Frontal cortex (tissue), 4 donors: ENCODE measurements around the gene USP9X. TPM values are rescaled to one million over a fixed set of nuclear protein-coding genes. Genes with fewer than 3 reads are reported as not detected.
"Not testable (repeated sequence)": the region's sequence is repeated elsewhere in the genome, so short reads cannot be mapped to it uniquely, and the experiment has no call there.

Experiments used
- DNase-seq, 2 donors: peaks; one replicate each; pipeline ENCODE4 v3.0.0; 2012; ENCODE audit warnings: low spot score in 2 of 2
- FAIRE-seq: peaks from 2 replicates; lab custom pipeline; 2012; peaks lifted over from hg19 to GRCh38; lab: Jason Lieb, UNC
- total RNA-seq: library from RNA; depleted of rRNA; stranded (reverse); fragments of >200 nt; gene quantifications from one replicate; pipeline ENCODE4 v1.2.3, GENCODE V29; 2014
- donor health status: control.
- donor health status: control.
- donor health status: control.

USP9X gene
- total RNA-seq, 1 donor from 2014 or later = 174 TPM

DNA sequence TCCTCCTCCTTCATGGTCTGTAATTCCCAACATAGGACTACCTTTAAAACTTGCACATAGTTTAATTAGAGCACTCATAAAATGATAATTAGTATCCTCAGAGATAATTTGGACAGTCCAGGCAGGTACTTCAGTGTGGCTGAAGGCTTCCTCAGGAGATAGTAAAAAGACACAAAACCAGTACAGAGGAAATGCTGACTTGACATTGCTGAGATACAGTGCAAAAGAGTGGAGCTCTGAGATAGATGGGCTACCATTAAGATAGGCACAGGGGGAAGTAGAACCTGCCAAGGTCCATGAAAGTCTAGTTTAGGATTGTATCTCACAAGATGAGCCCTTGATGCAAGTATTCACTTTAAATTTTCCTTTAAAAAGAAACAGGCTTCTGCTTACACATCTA, 91.0 kb downstream of the USP9X start:
- FAIRE-seq (no peak), DNase-seq (no peak)

- no peak for FAIRE-seq
- no peak for DNase-seq
Observed at GRCh38 chrX:41177297-41177696, 92.1 kb downstream of the USP9X start.

- FAIRE-seq (no peak), DNase-seq (no peak)
Observed at GRCh38 chrX:41178201-41178600, 93.0 kb downstream of the USP9X start.

- FAIRE-seq = no peak
- DNase-seq = peak; percentile 2 to 4
Observed at GRCh38 chrX:41180194-41180908, 95.1 kb downstream of the USP9X start.

- FAIRE-seq = no peak
- no peak for DNase-seq
Observed at GRCh38 chrX:41184312-41184711, 99.1 kb downstream of the USP9X start.

DNA sequence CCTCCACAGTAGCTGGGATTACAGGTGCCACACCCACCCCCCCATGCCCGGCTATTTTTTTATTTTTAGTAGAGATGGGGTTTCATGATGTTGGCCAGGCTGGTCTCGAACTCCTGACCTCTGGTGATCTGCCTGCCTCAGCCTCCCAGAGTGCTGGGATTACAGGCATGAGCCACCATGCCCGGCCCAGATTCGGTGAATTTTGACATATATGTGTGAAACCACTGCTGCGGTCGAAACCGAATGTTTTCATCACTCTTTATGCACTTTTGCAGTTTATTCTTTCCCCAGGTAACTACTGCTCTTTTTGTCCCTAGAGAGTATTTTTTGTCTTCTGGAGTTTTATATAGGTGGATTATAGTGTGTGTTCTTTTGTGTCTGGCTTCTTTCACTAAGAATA, 101.7 kb downstream of the USP9X start:
- DNase-seq, FAIRE-seq: not testable (repeated sequence)

DNA sequence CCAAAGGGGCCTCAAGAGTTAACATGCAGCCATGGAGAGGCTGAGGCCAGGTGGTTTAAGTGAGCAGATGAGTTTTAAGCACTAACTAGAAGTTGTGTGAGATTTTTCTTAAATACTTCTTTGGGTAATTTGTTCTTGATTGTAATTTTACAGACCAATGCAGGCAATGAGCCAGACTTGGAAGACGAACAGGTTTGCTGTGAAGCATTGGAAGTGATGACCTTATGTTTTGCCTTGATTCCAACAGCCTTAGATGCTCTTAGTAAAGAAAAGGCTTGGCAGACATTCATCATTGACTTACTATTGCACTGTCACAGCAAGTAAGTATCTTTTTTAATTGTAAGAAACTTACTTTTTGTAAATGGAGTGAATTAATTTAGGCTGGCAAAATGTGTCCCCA, 103.9 kb downstream of the USP9X start:
- FAIRE-seq = no peak
- no peak for DNase-seq

DNA sequence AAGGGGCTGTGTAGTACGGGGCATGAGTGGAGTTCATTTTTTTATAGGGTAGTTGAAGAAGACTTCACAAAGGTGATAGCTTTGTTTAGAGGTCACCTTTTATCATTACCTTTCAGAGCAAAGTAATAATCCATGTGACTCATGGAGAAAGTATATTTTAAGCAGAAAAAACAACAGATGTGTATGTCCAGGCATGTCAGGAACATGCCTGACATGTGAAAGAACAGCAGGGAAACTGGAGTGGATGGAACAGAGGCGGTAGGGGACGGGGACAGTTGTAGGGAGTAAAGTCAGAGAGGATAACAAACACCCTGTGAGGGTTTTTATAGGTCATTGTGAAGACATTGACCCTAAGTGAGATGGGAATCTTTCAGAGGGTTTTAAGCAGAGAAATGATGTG, 107.6 kb downstream of the USP9X start:
- FAIRE-seq (no peak), DNase-seq (no peak)

GRCh38 chrX:41198410-41198809, 113.2 kb downstream of the USP9X start:
- DNase-seq = no peak
- FAIRE-seq = no peak

- DNase-seq = no peak
- no peak for FAIRE-seq
Observed at GRCh38 chrX:41200785-41201184, 115.5 kb downstream of the USP9X start.

- DNase-seq = no peak
- FAIRE-seq = no peak
Observed at GRCh38 chrX:41209853-41210252, 124.6 kb downstream of the USP9X start.

DNA sequence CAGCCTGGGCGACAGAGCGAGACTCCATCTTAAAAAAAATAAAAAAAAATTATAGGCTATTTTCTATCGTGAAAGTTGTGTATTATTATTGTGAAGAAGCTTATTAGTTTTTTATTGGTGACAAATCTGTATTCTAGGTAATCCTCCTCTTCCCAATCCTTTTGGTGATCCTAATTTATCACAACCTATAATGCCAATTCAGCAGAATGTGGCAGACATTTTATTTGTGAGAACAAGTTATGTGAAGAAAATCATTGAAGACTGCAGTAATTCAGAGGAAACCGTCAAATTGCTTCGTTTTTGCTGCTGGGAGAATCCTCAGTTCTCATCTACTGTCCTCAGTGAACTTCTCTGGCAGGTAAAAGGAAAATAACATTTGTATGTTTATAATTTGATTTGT, 139.4 kb downstream of the USP9X start:
- no peak for FAIRE-seq
- no peak for DNase-seq

- DNase-seq = no peak
- FAIRE-seq = no peak
Observed at GRCh38 chrX:41233988-41234387, 148.7 kb downstream of the USP9X start.

DNA sequence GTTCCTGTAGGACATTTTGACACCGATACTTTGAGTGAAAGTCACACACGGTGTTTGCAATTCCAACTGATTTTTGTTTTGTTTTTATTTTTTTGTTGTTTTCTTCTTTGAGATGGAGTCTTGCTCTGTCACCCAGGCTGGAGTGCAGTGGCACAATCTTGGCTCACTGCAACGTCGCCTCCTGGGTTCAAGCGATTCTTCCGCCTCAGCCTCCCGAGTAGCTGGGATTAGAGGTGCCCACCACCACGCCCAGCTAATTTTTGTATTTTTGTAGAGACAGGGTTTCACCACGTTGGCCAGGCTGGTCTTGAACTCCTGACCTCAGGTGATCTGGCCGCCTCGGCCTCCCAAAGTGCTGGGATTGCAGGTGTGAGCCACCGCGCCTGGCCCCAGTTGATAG, 149.2 kb downstream of the USP9X start:
- FAIRE-seq, DNase-seq: not testable (repeated sequence)

GRCh38 chrX:41234962-41235361, 149.7 kb downstream of the USP9X start:
- DNase-seq (no peak), FAIRE-seq (no peak)

- FAIRE-seq (no peak), DNase-seq (no peak)
Observed at GRCh38 chrX:41236629-41237028, 151.4 kb downstream of the USP9X start.

- DNase-seq (no peak), FAIRE-seq (no peak)
Observed at GRCh38 chrX:41240509-41240908, 155.3 kb downstream of the USP9X start.

GRCh38 chrX:41241962-41242361, 156.7 kb downstream of the USP9X start:
- no peak for DNase-seq
- no peak for FAIRE-seq

DNA sequence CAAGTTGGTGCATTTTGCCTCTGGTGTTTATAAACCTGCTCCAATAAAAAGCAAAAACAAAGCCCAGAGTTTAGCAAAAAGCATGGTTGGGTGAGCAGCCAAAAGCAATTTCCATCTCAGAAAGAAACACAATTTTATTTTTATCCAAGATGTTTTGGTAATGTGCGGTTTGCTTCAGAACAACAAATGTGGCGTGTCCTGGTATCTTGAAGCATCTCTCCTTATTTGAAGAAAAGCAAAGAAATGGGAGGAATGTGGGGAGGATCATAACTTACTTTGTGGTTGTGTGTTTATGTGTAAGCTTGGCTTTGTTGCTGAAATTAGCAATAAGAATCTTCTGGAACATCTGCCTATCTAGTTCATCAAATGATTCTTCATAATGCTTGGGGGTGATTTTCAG, 160.4 kb downstream of the USP9X start:
- DNase-seq (no peak), FAIRE-seq (no peak)

- DNase-seq (no peak), FAIRE-seq (no peak)
Observed at GRCh38 chrX:41250867-41251266, 165.6 kb downstream of the USP9X start.

DNA sequence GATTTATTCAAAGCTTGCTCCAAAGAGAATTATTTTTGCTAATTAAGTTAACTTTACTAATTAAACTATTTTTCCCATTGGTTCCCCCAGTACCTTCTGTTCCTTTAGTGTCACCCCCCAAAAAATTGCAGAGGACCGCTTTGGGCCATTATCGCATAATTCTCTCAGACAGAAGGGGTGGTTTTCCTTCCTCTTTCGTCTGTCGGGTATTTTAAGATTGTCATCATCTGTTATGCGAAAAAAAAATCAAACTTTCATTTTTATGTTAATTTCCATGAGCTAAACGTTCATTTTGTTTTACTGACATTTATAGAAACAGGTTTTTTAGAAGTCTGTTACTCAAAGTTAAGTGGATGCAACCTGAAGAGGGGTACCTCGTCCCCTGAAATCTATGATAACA, 172.6 kb downstream of the USP9X start:
- DNase-seq = no peak
- FAIRE-seq = no peak

GRCh38 chrX:41258226-41258625, 173.0 kb downstream of the USP9X start:
- FAIRE-seq (no peak), DNase-seq (no peak)
